ENCODE data around the gene STAP2.
A peak's percentile ranks its signal among the peaks of the same experiment; 100 is the strongest.

STAP2 gene

DNA sequence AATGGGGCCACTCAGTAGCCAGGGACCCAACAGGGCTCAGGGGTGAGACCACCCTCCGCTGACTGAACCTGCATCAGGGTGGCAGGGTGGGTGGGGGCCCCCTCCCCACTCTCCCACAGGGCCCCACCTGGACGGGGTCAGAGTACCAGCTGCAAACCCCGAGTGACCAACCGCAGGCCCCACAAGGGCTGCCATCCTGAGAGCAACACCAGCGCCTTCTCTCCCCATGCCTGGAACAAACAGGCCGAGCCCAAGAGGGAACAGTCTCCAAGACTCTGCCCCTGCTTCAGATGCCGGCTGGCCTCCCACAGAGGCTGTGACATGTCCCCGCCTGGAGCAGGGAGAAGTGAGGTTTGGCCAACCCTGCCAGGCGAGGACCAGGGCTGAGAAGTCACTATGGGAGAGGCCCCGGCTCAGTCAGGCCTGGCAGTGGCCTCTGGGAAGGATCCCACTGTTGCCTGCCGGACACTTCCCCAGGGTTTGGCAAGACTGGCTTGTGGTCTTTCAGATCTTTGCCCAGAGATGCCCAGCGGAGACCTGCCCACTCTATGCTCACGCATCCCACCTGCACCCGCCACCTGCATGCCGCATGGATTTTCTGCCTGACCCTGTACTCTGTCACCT lies 31.9 kb upstream of the STAP2 start:
- DNase-seq (ENCODE audit: low spot score) = no peak

DNA sequence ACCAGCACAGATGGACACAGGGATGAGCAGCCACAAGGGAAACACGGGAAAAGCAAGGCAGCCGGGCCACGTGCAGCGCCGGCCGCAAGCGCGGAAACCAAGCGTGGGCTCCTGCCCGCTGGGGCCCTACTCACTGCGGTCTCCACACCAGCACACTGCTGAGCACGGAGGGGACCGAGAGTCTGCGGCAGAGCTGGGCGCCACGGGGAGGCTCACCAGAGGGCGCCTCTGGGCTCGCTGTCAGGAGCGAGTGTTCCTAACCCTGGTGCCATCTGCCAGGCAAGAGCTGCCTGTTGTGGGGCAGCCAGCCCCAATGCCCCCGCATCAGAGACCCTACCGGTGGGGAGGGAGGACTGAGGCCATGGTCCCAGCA lies 31.2 kb upstream of the STAP2 start:
- DNase-seq (ENCODE audit: low spot score) = no peak

DNA sequence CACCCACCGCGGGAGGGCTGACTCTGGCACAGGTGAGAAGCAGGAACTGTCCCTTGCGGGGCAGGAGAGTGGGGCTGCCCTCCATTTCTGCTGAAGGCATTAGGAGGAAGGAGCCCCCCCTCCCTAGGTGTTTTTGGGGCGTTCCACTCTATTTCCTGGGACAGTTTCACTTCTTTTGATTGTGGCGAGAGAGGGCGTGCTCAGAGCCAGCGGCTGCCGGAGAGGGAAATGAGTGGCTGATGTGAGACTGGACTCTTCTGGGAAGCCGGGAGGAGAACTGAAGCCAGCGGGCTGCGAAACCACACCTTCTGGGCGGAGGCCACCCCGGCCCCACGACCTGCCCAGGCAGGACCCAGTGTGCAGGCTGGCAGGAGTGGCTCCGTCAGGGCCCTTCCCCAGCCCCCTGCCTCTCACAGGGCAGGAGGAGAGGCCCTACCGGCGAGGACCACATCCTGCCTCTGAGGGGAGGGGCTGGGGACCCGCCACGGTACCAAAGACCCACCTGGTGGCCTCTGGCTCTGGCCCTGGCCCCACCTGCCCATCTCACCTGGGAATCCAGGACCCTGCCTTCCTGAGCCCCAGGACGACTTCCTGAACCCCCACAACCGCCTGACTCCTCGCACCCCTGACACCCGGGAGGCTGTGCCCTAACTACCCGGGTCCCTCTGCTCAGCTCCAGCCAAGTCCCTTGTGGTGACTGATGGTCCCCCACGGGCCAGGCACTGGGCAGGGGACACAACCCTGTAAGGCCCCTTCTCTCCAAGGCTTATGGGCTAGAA lies 30.7 kb upstream of the STAP2 start:
- peak; percentile 41 for DNase-seq (ENCODE audit: low spot score)

DNA sequence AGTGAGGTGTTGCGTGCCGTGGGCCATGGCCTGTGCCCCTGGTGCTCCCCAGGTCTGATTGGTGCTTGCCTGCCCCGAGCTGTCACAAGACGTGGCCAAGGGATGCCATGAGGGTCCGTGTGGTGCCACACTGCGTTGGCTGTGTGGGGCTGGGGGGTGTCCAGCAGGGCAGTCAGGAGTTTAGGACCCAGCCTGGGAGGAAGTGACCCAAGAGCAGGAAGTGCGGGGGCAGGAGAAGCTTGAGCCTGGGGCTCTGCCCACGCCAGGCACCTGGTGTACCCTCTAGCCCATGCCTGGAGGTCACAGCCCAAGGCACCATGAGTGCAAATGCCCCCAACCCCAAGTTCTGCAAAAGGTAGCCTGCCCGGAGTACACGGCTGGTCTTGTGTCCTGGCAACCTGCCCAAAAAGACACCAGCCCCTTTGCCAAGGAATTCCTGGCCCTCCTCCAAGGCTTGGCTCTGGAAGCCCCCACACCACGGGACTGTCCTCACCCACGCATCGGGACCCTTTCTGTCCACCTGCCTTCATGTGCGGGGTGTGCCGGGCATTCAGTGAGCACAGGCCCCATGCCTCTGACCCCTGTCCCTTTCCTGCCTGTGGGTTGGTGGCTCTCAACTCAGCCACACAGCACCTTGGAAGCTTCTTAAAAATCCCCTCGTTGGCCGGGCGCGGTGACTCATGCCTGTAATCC lies 29.6 kb upstream of the STAP2 start:
- no peak for DNase-seq (ENCODE audit: low spot score)

DNA sequence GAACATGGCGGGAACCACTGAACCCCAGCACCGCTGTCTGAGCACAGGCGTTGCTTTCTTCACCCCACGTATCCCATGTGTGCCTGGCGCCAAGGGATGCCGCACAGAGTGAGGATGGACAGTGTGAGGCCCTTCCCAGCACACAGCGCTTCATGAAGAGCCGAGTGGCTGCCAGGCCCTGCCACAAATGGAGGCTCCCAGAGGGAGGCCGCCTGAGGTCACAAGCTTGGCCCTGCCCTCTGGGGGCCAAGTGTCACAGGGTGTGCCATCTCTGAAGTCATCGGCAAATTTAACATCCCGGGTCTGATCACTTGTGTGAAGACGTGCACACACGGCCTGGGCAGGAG lies 29.1 kb upstream of the STAP2 start:
- DNase-seq (ENCODE audit: low spot score) = no peak

DNA sequence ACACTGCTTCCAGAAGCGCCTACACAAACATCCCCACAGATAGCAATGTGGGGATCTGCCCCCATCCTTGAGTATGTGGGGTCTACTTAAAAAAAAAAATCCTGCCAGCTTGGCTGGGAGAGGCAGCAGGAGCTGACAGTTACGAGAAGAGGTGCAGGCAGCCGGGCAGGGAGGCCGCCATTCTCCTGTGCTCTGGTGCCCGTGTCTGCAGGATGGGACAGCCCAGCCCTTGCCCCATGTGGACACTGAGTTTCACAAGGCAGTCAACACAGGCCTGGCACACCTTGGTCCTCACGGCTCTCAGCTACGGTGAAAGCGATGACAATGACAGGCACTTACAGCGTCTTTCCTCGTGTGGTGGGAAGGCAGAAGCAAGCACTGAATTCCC lies 28.7 kb upstream of the STAP2 start:
- no peak for DNase-seq (ENCODE audit: low spot score)

DNA sequence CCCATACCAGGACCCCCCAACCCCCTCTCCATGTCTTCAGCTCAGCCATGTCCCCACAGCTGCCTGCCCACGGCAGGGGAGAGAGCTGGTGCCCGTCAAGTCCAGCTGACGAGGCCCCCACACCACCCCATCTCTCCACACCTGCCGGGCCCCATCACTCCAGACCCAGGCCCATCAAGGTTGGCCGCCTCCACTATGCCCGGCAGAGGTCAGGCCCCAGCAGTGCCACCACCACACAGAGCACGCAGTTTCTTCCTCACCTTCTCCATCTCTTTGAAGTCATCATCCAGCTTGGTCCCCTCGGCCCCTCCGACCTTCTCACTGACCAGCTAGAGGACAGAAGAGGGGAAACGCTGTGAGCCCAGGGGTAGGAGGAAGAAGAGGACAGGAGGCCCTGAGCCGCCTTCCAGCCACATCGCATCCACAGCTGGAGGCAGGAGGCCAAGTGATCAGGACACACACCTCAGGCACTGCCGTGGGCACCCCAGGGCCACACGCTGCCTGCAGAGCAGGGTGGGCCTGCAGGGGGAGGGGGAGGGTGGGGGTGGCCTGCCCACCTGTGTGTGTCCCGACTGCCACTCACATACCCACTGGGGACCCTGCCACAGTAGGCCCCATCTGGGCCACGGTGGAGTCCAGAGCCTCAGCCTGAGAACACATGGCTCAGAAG lies 28.2 kb upstream of the STAP2 start:
- DNase-seq (ENCODE audit: low spot score) = no peak

DNA sequence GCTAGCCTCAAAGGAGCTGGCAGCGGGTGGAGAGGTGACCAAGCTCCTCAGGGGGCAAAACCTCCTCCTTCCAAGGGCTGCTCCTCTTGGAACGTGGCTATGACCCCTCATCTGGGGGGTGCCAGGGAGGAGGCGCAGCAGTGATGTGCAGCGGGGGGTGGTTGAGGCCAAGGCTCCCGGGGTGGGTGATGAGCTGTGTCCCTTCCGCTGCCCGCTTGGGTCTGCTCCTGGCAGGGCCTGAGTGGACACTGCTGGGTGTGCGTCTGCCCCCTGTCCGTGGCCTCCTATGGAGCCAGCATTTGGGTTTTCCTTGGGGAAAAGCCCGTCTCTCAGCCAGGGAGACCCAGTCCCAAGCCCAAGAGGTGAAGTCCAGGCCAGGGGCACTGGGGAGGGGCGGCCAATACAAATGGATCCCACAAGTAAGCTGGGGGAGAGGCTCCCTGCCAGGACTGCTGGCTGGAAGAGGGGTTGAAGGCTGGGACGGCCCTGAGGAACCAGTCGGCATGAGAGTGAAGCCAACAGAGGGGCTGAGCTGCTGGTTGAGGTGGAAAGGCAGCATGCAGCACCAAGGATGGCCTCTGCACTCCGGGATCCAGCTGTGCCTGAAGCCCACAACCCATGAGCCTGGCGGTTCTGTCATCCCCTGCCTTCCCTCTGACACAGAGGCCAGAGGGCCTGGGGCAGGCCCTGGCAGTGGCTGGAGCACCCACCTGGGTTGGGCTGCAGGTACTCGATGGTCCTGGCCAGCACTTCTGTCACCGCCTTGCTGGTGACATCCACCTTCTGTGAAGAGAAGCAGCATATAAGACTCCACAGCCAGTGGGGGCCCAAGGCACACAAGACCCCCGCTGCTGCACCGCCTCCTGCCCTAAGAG lies 27.4 kb upstream of the STAP2 start:
- no peak for DNase-seq (ENCODE audit: low spot score)

DNA sequence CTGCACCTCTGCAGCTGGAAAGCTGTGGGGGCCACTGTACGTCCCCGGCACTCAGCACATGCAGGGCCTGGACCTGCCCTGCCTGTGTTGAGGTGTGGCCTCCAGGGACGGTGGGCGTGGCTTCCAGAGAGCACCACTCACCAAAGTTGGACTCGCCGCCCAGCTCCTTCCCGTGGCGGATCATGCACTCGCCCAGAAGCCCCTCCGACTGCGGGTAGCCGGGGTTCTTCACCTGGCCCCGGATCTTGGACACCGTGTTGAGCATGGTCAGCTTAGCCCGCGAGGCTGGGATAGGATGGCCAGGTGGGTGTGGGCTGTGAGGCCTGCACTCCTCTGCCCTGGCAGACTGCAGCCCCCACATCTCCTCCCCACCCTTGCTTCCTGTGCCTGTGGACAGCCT lies 26.7 kb upstream of the STAP2 start:
- DNase-seq (ENCODE audit: low spot score) = no peak

DNA sequence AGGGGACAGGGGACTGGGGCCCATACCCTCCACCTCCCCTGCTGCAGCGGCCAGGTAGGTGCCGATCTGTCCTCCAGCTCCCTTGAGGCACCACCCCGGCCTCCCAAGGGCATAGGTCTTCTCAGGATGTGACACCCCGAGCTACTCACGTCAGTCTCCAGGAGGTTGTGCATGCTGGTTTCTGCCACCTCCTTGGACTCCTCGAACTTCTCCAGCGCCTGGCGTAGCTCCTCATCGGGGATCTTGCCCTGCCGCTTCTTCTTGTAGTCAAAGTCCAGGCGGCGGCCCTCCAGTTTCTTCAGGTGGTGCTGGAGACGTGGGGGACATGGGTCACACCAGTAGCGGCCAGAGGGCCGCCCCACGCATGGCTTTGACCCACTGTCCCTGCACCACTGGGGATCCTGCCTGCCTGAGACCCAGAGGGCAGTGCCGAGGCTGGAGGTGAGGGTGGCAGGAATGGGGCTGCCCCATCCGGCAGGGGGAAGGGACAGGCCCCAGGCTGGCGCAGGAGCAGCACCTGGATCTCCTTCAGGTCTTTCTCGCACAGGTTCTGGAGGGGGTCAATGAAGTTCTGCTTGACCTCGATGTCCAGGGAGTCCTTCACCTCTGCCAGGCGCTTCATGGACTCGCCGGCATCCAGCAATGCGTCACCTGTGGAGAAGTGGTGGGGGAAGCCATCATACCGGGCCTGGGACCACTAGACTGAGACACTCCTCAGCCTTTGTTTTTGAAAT lies 25.1 kb upstream of the STAP2 start:
- DNase-seq (ENCODE audit: low spot score) = no peak

DNA sequence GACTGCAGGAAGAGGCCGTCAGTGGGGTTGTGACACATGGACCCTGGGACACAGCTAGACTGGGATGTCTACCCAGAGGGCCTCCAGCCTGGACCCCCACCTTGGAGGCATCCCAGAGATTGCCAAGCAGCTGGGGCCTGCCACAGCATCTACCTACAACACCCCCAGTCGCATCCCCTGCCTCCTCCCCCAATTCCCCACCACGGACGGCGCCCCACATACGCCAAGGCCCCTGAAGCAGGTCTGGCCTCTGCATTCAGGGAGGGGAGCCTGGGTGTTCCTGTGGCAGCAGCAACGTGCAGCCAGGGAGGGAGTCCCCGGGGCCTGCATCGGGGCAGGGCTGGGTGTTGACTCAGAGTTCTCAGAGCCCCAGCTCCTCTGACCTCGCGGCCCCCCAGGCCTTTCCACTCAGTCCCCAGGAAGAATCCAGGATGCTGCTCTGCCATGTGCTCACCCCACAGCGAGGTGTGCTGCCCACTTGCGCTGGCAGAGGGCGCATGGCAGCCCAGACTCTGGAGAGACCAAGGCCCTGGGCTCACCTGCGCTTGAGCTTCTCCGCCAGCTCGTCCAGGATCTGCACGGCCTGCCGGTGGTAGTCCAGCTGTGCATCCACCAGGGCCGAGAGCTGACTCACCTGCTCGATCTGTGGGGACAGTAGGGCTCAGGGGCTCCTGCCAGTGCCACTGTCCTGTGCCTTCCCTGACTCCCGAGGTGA lies 24.4 kb upstream of the STAP2 start:
- no peak for DNase-seq (ENCODE audit: low spot score)

DNA sequence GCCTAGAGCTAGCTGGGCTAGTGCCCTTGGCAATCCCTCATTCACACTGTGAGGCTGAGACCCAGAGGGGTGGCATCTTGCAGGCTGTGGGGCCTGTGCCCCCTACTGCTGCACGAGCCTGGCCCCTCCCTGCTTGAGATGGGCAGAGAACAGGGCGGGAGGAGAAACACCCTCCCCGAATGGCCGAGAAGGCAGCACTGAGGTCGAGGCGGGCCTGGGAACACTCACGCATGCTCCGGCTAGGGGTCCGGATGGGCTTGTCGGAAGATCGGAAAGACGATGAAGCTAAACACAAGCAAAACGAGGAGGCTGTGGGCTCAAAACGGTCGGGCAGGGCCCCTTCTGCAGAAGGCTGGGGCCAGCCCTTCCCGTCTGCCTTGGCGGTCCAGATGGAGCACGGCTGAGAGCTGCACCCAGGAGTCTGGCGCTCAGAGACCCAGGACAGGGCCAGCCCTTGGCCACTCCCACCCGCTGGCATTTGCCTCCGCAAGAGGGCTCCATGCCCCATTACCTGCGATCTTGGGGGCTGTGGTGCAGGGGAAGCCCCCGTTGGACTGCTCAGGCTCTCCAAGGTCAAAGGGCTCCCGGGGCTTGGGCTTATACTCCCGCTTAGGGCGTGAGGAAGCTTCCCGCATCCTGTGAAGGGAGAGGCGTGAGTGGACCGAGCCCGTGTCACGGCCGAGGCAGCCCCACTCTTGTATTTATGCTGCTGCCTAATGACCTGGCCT lies 23.6 kb upstream of the STAP2 start:
- no peak for DNase-seq (ENCODE audit: low spot score)

DNA sequence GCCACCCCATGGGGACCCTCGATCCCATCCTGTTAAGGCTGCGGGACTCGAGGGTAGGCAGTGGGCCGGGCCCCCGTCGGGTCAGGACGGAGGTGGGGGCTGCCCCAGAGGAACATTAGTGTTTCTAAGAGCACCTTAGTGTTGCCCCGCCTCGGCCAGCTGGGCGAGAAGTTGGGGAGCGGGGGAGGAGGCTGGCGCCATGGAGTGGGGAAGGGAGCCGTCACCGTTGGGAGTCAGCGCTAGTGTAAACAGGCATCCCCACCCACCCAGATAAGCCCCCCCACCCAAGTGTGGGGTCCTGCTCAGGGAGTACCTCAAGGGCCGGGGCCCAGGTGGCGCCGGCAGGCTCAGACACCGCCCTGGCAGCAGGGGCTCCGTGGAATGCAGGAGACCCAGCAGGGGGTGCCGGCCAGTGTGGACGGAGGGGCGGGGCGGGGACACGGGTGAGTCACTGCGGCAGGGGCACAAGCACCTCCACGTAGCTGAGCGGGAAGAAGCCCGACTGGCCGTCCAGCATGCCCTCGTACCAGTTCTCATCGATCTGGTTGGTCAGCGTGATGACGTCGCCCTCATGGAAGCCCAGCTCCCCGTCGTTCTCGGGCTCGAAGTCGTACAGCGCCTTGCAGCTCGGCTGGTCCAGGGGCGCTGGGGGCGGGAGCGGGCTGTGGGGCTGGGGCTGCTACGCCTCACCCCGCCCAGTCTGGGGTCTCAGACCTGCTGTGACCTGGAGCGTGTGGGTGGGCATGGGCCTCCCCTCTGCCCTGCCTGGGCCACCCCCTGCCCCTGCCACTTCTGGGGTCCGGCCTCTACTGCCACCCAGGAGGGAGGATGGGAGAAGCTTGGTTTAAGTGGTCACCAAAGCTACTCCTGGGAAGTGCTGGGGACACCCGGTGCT lies 22.8 kb upstream of the STAP2 start:
- DNase-seq (ENCODE audit: low spot score) = no peak

DNA sequence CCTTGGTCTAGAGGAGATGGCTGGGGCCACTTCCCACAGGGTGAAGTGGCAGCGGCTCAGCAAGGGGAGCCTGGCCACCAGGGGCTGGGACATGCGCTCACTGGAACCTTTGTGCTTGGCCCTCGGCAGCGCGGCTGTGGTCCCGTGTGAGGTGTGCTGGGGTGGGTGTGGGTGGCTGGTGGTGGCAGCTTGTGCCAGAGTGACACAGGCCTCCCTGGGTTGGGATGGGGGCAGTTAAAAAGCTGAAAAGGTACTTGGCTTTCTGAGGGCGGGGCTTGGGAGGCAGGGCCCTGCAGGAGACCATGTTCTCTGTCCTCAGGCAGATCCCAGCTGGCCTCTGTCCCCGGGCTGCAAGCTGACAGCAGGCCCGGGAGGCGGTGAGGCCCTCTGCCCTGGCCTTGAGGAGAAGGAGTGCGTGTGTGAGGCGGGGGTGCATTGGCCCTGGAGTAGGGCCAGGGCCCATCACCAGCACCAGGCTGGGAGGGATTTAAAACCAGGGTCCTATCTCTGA lies 22.1 kb upstream of the STAP2 start:
- no peak for DNase-seq (ENCODE audit: low spot score)

DNA sequence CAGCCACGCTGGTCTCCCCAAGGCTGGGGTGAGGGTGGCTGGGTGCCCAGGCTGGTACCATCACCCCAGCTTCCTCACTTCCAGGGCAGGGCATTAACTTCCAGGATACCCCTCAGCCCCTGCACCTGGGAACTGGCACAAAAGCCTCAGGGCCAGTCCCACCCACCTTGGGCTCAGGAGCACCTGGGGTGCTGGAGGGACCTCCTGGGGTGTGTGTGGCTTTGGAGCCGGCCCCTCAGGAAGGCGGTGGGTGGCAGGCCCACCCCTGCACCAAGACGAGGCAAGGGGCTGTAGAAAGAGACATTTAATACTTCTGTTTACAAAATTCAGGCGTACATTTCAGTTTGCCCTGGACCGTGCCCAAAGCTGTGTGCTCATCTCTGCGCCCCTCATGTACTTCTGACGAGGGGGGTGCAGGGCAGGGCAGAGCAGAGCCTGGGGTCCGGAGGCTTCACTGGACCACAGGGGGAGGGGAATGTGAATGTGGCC lies 21.5 kb upstream of the STAP2 start:
- no peak for DNase-seq (ENCODE audit: low spot score)

DNA sequence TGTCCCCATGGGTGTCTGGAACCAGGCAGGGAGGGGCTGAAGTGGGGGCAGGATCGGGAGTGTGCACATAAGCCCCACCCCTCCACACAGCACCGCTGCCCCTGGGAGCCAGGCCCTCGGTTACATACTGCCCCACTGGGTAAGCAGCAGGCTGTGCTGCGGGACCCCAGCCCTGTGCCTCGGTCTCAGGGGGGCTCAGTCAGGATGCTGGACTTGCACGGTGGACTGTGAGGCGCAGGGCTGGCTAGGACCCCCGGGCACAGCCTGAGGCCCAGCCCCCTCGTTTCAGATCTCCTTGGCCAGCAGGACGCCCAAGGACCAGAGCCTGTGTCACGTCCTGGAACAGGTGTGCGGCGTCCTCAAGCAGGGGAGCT lies 21.0 kb upstream of the STAP2 start:
- no peak for DNase-seq (ENCODE audit: low spot score)

DNA sequence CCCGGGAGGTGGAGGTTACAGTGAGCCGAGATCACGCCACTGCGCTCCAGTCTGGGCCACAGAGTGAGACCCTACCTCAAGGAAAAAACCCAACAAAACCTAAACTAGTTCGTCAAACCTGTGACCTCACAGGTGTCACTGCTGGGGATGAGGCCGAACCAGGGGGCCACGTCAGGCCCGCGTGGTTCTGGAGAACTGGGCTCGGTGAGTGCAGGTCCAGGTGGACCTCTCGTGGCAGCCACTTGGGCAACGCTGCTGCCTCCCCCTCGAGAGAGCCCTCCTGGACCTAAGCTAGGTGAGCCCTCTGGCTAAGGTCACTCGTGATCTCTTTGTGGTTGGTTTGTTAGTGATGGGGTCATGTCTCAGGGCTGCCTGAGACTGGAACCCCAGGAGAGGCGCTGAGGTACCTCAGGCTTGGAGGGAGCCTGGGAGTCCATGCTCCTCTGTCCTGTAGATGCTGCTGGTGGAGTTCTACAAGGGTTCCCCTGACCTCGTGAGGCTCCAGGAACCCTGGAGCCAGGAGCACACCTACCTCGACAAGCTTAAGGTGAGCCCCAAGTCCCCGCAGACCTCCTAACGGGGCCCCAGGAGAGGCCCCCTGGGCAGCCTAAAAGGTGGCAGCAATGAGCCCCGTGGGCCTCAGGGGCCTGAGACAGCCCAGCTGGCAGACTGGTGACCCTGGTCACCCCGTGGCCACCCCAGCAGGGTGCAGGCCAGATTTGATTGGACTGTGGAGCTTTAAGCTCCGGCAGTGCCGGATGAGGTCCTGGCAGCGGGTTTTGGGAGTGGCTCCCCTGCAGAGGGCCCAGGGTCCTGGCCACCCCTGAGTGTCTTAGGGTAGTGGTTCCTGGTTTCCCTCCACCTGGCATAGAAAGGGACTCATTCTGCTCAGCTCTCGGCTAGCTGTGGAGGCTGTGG lies 20.3 kb upstream of the STAP2 start:
- DNase-seq (ENCODE audit: low spot score) = no peak
